K562 (cell line): Measurements from ENCODE around the gene OTOP1. TPM values are rescaled to one million over a fixed set of nuclear protein-coding genes. Genes with fewer than 3 reads are reported as not detected.

Source experiments
- GATA2 ChIP-seq: sonication (generic); formaldehyde crosslinking; IDR thresholded peaks from 2 replicates; pipeline ENCODE4 v1.4.0; 2020; ENCODE audit warnings: mild to moderate bottlenecking, missing genetic modification reagents
- RAD21 ChIP-seq, 2 experiments: fragments of 250-450 bp in 1 of 2; fragments of 450-650 bp in 1 of 2; sonication (Bioruptor Pico) in 1 of 2; formaldehyde crosslinking in 1 of 2; IDR thresholded peaks in 1 of 2; conservative IDR thresholded peaks in 1 of 2; 2 replicates each; pipeline versions ENCODE4 v1.4.0 to v1.8.0; 2020 to 2022; ENCODE audit warnings: mild to moderate bottlenecking in 2 of 2, moderate library complexity in 1 of 2
- RNF219 ChIP-seq: fragments of 250-450 bp; sonication (Bioruptor Pico); IDR thresholded peaks from 2 replicates; pipeline ENCODE4 v1.5.0; 2022; ENCODE audit warnings: mild to moderate bottlenecking
- ZFP1 ChIP-seq: fragments of 450-650 bp; formaldehyde crosslinking; IDR thresholded peaks from 2 replicates; pipeline ENCODE4 v1.4.0; 2020; ENCODE audit warnings: mild to moderate bottlenecking, mixed read lengths
- ZNF507 ChIP-seq: conservative IDR thresholded peaks from 2 replicates; pipeline ENCODE4 v1.6.1; 2017; ENCODE audit warnings: missing genetic modification characterization, missing compliant biosample characterization
- polyA plus RNA-seq, 8 experiments: library from polyadenylated mRNA; depleted of rRNA in 4 of 8; stranded (reverse) in 5 of 8; unstranded in 3 of 8; fragments of >200 nt; fragmentation: Nextera tagmentation in 2 of 8; fragmentation: Illumina TruSeq in 1 of 8; extraction: Ambion mirVana in 2 of 8; extraction: Trizol in 1 of 8; gene quantifications; 2 replicates each; pipeline versions ENCODE4 v1.2.1 to v1.2.3, GENCODE V29; 2011 to 2014; ENCODE audit warnings: inconsistent platforms in 1 of 8, missing spikeins in 1 of 8
- total RNA-seq, 7 experiments: library from RNA; depleted of rRNA in 6 of 7; stranded (reverse); fragments of >200 nt in 6 of 7; fragmentation: Illumina TruSeq in 2 of 7; extraction: Trizol in 2 of 7; gene quantifications; 2 replicates each; pipeline versions ENCODE4 v1.2.1 to v1.2.3, GENCODE V29; 2011 to 2021; ENCODE audit warnings: low replicate concordance in 1 of 7
- TF ChIP-seq, protein P1 (sequence below): fragments of 450-650 bp; IDR thresholded peaks from 2 replicates; pipeline ENCODE4 v1.6.1; 2016; ENCODE audit warnings: mild to moderate bottlenecking

OTOP1 gene
- total and polyA plus RNA-seq, 9 of the 15 experiments (the other 6 are each of a cell fraction or from before 2014, with no cell fraction given) = not detected

DNA sequence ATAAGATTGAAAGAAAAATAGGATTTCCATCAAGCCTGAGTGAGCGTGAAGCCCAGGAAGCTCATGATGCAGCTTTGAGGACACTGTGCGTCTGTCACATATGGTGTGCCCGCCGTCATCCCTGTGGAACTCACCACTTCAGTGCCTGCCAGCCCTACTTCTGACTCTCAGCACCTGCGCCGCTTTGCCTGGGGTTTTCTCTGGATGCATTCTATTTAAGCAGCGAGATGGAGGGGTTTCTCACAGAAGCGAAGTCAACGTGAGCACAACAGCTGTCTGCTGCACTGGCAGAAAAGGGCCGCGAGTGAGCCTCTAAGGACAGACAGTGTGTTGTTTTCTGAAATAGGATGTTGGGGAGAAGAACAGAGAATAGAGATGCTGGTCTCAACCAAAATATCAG is 27.5 kb upstream of the OTOP1 start (continued):
- TF ChIP-seq GATA2 (no peak), RAD21 (CRISPR knock-in tag; conservative IDR thresholded peaks at IDR 0.05 in 1 of 2, IDR thresholded peaks at IDR 0.05 in 1 of 2) (no peak), ZNF507 (tag) (no peak), RNF219 (CRISPR knock-in tag) (no peak), ZFP1 (CRISPR knock-in tag) (no peak)
- TF ChIP-seq, protein P1, sequence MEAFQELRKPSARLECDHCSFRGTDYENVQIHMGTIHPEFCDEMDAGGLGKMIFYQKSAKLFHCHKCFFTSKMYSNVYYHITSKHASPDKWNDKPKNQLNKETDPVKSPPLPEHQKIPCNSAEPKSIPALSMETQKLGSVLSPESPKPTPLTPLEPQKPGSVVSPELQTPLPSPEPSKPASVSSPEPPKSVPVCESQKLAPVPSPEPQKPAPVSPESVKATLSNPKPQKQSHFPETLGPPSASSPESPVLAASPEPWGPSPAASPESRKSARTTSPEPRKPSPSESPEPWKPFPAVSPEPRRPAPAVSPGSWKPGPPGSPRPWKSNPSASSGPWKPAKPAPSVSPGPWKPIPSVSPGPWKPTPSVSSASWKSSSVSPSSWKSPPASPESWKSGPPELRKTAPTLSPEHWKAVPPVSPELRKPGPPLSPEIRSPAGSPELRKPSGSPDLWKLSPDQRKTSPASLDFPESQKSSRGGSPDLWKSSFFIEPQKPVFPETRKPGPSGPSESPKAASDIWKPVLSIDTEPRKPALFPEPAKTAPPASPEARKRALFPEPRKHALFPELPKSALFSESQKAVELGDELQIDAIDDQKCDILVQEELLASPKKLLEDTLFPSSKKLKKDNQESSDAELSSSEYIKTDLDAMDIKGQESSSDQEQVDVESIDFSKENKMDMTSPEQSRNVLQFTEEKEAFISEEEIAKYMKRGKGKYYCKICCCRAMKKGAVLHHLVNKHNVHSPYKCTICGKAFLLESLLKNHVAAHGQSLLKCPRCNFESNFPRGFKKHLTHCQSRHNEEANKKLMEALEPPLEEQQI = no peak
- TF ChIP-seq, all 486 proteins: peak for 0
